Thymus (tissue), 14 donors: ENCODE data around the gene TRIM64C. TPM values are rescaled to one million over a fixed set of nuclear protein-coding genes. Genes with fewer than 3 reads are reported as not detected.
"Not testable (repeated sequence)": the region's sequence is repeated elsewhere in the genome, so short reads cannot be mapped to it uniquely, and the experiment has no call there.

ENCODE experiments used
- DNase-seq, 9 donors: peaks; one replicate each; pipeline ENCODE4 v3.0.0-alpha.2; 2013; ENCODE audit warnings: low spot score in 9 of 9, low read depth in 6 of 9, missing footprints in 1 of 9
- H3K27ac ChIP-seq, 2 donors: one replicate each; pipeline ENCODE4 v1.5.1; 2013; ENCODE audit warnings: control low read depth in 1 of 2, low read depth in 1 of 2, low read length in 1 of 2, mild to moderate bottlenecking in 1 of 2, moderate library complexity in 1 of 2
- H3K27me3 ChIP-seq, 2 donors: one replicate each; pipeline ENCODE4 v1.5.1; 2013; ENCODE audit warnings: low read length in 1 of 2; ENCODE audit not compliant: control insufficient read depth in 2 of 2, insufficient read depth in 1 of 2
- H3K36me3 ChIP-seq, 2 donors: one replicate each; pipeline ENCODE4 v1.5.1; 2013; ENCODE audit warnings: low read length in 1 of 2, mild to moderate bottlenecking in 1 of 2, moderate library complexity in 1 of 2; ENCODE audit not compliant: control insufficient read depth in 2 of 2, insufficient read depth in 2 of 2
- H3K4me1 ChIP-seq, 2 donors: one replicate each; pipeline ENCODE4 v1.5.1; 2013; ENCODE audit warnings: low read length in 2 of 2; ENCODE audit not compliant: control insufficient read depth in 2 of 2, insufficient read depth in 2 of 2
- H3K4me3 ChIP-seq, 2 donors: one replicate each; pipeline ENCODE4 v1.5.1; 2013; ENCODE audit warnings: low read length in 2 of 2, control low read depth in 1 of 2, mild to moderate bottlenecking in 1 of 2
- H3K9me3 ChIP-seq, 2 donors: one replicate each; pipeline ENCODE4 v1.5.1; 2013; ENCODE audit warnings: low read length in 1 of 2, mild to moderate bottlenecking in 1 of 2; ENCODE audit not compliant: control insufficient read depth in 2 of 2, insufficient read depth in 1 of 2
- WGBS: extraction: QIAGEN DNeasy Blood & Tissue Kit; methylation state at CpG from one replicate; pipeline ENCODE4 v1.1.7; 2013; 5-methylcytosine and 5-hydroxymethylcytosine counted together
- long read RNA-seq, 10 donors: transcript quantifications; one replicate each; lab custom pipeline, GENCODE V29; 2026
- polyA plus RNA-seq: library from polyadenylated mRNA; stranded (reverse); fragments of 200-250 nt; gene quantifications from one replicate; pipeline ENCODE4 v1.2.3, GENCODE V29; 2013
- total RNA-seq: library from RNA; stranded (reverse); fragments of 120-200 nt; gene quantifications from one replicate; pipeline ENCODE4 v1.2.4, GENCODE V29; 2013
- donor health status: healthy.

Gene TRIM64C
- total RNA-seq (not detected), polyA plus RNA-seq (not detected)
- long read RNA-seq, donor 1 = 0 reads
- long read RNA-seq, donor 2 = 0 reads
- long read RNA-seq, donor 3 = 0 reads
- long read RNA-seq, donor 4 = 0 reads
- long read RNA-seq, donor 5 = 0 reads
- long read RNA-seq, donor 6 = 0 reads
- long read RNA-seq, donor 7 = 0 reads
- long read RNA-seq, donor 8 = 0 reads
- long read RNA-seq, donor 9 = 0 reads
- long read RNA-seq, donor 10 = 0 reads

DNA sequence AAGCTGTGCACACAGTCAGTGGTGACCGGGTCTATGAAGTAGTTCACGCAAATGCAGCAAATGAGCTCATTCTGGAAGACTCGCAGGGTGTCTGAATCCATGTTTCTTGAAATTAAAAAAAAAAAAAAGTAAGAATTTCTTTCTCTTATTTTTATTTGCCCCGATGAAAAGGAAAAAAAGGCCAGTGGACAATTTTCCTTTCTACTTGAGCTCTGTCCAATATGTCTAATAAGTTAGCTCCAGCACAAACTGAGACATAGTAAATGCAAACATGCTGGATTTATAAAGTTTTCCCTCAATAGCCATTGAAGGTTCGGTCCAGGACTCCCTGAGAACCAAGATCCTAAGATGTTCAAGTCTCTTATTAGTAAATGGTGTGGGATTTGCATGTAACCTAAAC is at the start of gene TRIM64C:
Gene TRIM64C (minus strand): TSS at position 101 of the 400 bp plus-strand sequence. CDS start 0 bp downstream, at position 101.
- H3K36me3 ChIP-seq, H3K27ac ChIP-seq, H3K4me1 ChIP-seq, DNase-seq, H3K27me3 ChIP-seq, H3K4me3 ChIP-seq, H3K9me3 ChIP-seq: not testable (repeated sequence)
- WGBS = 87% methylated on average over 5 of the region's 5 CpGs

DNA sequence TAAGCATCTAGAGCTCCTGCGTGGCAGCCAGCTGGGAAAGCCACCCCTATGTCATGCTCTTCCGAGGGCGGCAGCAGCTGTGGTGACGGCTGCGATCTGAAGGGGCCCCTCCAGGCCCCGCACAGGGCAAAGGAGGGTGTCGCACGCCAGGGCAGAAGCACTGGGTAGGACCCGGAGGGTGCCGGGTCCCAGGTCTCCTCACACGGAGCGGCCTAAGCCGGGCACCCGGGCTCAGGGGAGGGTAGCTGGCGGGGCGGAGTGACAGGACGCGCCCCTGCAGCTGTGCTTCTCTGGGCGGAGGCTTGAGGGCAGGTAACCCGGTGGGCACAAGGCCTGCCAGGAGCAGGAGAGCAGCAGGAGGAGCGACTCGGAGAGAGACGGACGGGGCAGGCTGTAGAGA is 43.4 kb upstream of the TRIM64C start:
- H3K4me1 ChIP-seq, H3K4me3 ChIP-seq, H3K36me3 ChIP-seq, H3K9me3 ChIP-seq, H3K27ac ChIP-seq, H3K27me3 ChIP-seq, DNase-seq: not testable (repeated sequence)
- WGBS = 94% methylated on average over 24 of the region's 24 CpGs

DNA sequence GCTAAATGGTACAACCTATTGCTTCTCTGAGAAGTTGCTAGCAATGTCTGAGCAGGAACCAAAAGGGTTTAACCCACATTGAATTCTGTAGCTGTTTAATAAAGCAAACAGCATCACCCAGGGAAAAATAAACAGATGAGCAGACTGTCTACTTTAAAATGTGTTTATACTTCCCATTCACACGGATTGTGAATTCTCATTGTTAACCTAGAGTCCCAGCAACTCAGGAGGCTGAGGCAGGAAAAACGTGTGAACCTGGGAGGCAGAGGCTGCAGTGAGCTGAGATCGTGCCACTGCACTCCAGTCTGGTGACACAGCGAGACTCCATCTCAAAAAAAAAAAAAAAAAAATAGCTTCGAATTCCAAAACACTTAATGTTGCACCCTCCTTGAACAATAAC is 11.0 kb upstream of the TRIM64C start:
- WGBS = 82% methylated on average over 5 of the region's 5 CpGs
- H3K36me3 ChIP-seq, H3K27ac ChIP-seq, DNase-seq, H3K4me1 ChIP-seq, H3K27me3 ChIP-seq, H3K4me3 ChIP-seq, H3K9me3 ChIP-seq: not testable (repeated sequence)

DNA sequence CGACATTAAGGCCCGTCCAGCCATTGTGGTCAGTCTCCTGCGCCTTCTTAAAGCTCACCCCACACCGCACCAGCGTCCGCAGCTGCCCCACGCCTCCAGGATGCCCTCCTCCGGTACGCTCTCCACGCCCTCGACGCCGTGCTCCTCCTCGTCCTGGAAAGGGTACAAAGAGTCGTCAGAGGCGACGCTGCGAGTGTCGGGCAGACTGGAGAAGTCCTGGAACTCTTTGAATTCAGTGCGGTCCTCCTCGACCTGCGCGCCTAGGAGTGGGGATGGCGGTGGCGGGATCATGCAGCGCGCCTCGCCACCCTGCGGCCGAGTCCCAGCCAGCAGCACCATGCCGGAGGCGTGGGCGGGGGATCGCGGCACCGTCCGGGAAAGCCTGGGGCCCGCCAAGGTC is 9.1 kb downstream of the TRIM64C start:
- H3K36me3 ChIP-seq, H3K4me1 ChIP-seq, DNase-seq, H3K4me3 ChIP-seq, H3K27ac ChIP-seq, H3K9me3 ChIP-seq, H3K27me3 ChIP-seq: not testable (repeated sequence)
- WGBS = 68% methylated on average over 38 of the region's 38 CpGs

DNA sequence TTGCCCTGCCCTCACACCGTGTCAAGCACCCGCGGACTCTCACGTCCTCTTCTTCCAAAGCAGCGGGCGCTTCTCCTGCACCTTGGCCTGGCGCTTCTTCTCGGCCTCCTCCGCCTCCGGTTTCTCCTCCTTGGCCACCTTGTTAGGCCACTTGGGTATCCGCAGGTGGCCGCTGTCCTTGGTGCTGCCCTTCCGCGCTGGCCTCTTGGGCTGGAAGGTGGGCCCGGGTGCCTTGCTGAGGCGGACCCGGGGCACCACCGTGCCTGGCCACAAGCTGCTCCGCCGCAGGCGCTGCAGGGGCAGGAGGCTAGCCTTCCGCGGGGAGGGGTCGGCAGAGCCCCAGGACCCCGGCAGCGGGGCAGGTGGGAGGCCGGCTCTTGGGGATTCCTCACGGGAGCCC is 10.7 kb downstream of the TRIM64C start:
- not testable (repeated sequence) for H3K36me3 ChIP-seq, H3K9me3 ChIP-seq, H3K27me3 ChIP-seq, DNase-seq, H3K4me3 ChIP-seq, H3K4me1 ChIP-seq, H3K27ac ChIP-seq
- 56% methylated on average over 27 of the region's 28 CpGs for WGBS

DNA sequence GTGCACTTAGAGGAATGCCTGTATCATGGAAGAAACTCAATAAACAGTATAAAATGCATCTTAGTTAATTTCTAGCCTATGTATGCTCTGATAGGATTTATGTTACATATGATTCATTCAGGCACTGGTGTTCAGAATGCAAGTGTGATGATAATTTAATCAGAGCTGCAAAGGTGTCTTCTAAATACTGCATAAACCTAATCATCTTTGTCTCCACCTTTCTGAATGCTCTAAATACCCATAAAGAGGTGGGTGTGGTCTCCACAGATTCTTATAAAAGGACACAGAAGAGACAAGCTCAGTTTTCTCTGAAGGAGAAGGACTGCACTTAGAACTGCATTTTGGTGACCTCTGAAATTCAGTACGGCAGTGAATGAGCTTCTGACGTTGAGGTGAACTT is 30.4 kb downstream of the TRIM64C start, which contains the start of gene TRIM49B:
Gene TRIM49B (plus strand): TSS at position 301 of the 400 bp plus-strand sequence. CDS start 2,777 bp downstream, outside the sequence.
- 47% methylated on average over 2 of the region's 2 CpGs for WGBS
- H3K4me3 ChIP-seq, H3K27ac ChIP-seq, H3K27me3 ChIP-seq, H3K36me3 ChIP-seq, H3K4me1 ChIP-seq, DNase-seq, H3K9me3 ChIP-seq: not testable (repeated sequence)

Other genes starting within 250 kb of the TRIM64C start
- gene TRIM51G, start 75.2 kb downstream of the TRIM64C start, total RNA-seq = not detected
- not detected for gene TRIM51G, start 75.2 kb downstream of the TRIM64C start, polyA plus RNA-seq
- gene TRIM49B, start 30.3 kb downstream of the TRIM64C start, total RNA-seq = not detected
- 0.05 TPM for gene TRIM49B, start 30.3 kb downstream of the TRIM64C start, polyA plus RNA-seq
- gene FOLH1, start 149.5 kb upstream of the TRIM64C start, total RNA-seq = 0.99 TPM
- 0.41 TPM for gene FOLH1, start 149.5 kb upstream of the TRIM64C start, polyA plus RNA-seq